ENCODE results near the gene TMEM170A.
"Not testable (repeated sequence)": the region's sequence is repeated elsewhere in the genome, so short reads cannot be mapped to it uniquely, and the experiment has no call there.

GRCh38 chr16:75424105-75424762 lies 40.3 kb downstream of the TMEM170A start:
- TF ChIP-seq CTCF, POLR2A (IDR thresholded peaks at IDR 0.05): not testable (repeated sequence)

Measured in prostate gland (tissue), 2 donors.